Measurements from ENCODE around the gene PRDM7. TPM values are rescaled to one million over a fixed set of nuclear protein-coding genes. Genes with fewer than 3 reads are reported as not detected.

The PRDM7 gene
- total and polyA plus RNA-seq, 12 donors = not detected

GRCh38 chr16:90034504-90034903 is 42.6 kb downstream of the PRDM7 start:
- 80 to 91% (median 89%) methylated on average over 8 of the region's 8 CpGs for WGBS, 4 donors
- Histone ChIP-seq H3K36me3 (replicated peaks in 1 of 2) (peaks cover 0 to 34% of the 10 kb centered on the region in 2 donors), H3K9me3 (replicated peaks in 1 of 3) (no peaks in the 10 kb centered on the region), H3K4me1 (replicated peaks in 1 of 2) (no peaks in the 10 kb centered on the region), H3K4me3 (no peak overlapping the region), H3K27me3 (no peaks in the 10 kb centered on the region), H3K27ac (no peak overlapping the region)
- intact Hi-C loops (cut with DNase I) = no loop called here
- no peak for DNase-seq
- TF ChIP-seq POLR2A (IDR thresholded peaks at IDR 0.05) = no peak
- TF ChIP-seq CTCF (IDR thresholded peaks at IDR 0.05) = no peak

- DNase-seq = no peak
- no peaks in the 10 kb centered on the region for H3K9me3 ChIP-seq (replicated peaks in 1 of 3)
- intact Hi-C loops (cut with DNase I) = no loop called here
- no peak overlapping the region for H3K4me3 ChIP-seq
- no peak overlapping the region for H3K27ac ChIP-seq
- H3K27me3 ChIP-seq = no peaks in the 10 kb centered on the region
- TF ChIP-seq POLR2A (IDR thresholded peaks at IDR 0.05) (no peak), CTCF (IDR thresholded peaks at IDR 0.05) (no peak)
- peaks cover 0 to 34% of the 10 kb centered on the region in 2 donors for H3K36me3 ChIP-seq (replicated peaks in 1 of 2)
- no peaks in the 10 kb centered on the region for H3K4me1 ChIP-seq (replicated peaks in 1 of 2)
- 91 to 96% (median 94%) methylated on average over 4 of the region's 4 CpGs for WGBS, 4 donors
Measured at GRCh38 chr16:90033387-90033786, 43.7 kb downstream of the PRDM7 start.

GRCh38 chr16:90032674-90033331 is 44.3 kb downstream of the PRDM7 start:
- no peak overlapping the region for H3K27ac ChIP-seq
- TF ChIP-seq CTCF (IDR thresholded peaks at IDR 0.05) (no peak), POLR2A (IDR thresholded peaks at IDR 0.05) (no peak)
- intact Hi-C loops (cut with DNase I) = no loop called here
- no peaks in the 10 kb centered on the region for H3K4me1 ChIP-seq (replicated peaks in 1 of 2)
- WGBS, 4 donors = 82 to 87% (median 85%) methylated on average over 8 of the region's 8 CpGs
- no peaks in the 10 kb centered on the region for H3K27me3 ChIP-seq
- H3K4me3 ChIP-seq = no peak overlapping the region
- H3K9me3 ChIP-seq (replicated peaks in 1 of 3) = no peaks in the 10 kb centered on the region
- DNase-seq = no peak
- H3K36me3 ChIP-seq (replicated peaks in 1 of 2) = peaks cover 0 to 28% of the 10 kb centered on the region in 2 donors

- intact Hi-C loops (cut with DNase I) = no loop called here
- H3K36me3 ChIP-seq (replicated peaks in 1 of 2) = peaks cover 0 to 23% of the 10 kb centered on the region in 2 donors
Measured at GRCh38 chr16:90031931-90032673, 45.0 kb downstream of the PRDM7 start.

More at GRCh38 chr16:90031931-90032673, 45.0 kb downstream of the PRDM7 start:
- no peak overlapping the region for H3K27ac ChIP-seq
- H3K9me3 ChIP-seq (replicated peaks in 1 of 3) = no peaks in the 10 kb centered on the region
- 83 to 86% (median 84%) methylated on average over 9 of the region's 9 CpGs for WGBS, 4 donors
- no peaks in the 10 kb centered on the region for H3K27me3 ChIP-seq
- TF ChIP-seq CTCF (IDR thresholded peaks at IDR 0.05) (peak in 2 of 6 experiments; percentile 14 to 35), POLR2A (IDR thresholded peaks at IDR 0.05) (no peak)
- no peak overlapping the region for H3K4me3 ChIP-seq
- no peaks in the 10 kb centered on the region for H3K4me1 ChIP-seq (replicated peaks in 1 of 2)
- DNase-seq = no peak

Measured in adrenal gland (tissue), 12 donors.